HepG2 (cell line): ENCODE data around the gene LDLR. TPM values are rescaled to one million over a fixed set of nuclear protein-coding genes. Genes with fewer than 3 reads are reported as not detected.

Experiments
- ATAC-seq: fragments of 200-7000 bp; cut with Tn5 transposase; 3 replicates; pipeline ENCODE4 v1.9.1; 2020; ENCODE audit warnings: mild to moderate bottlenecking, moderate library complexity
- BruUV-seq: library from RNA; stranded (reverse); fragments of 400-500 nt; replicated peaks from 2 replicates; lab custom pipeline; 2021; lab: Mats Ljungman, UMichigan
- CTCF ChIA-PET: fragments of 300-600 bp; formaldehyde crosslinking; extraction: SDS; loops from one replicate; lab custom pipeline; 2021; ENCODE audit warnings: low total read pairs, inconsistent platforms, low intra/inter-chr PET ratio; lab: Yijun Ruan, JAX
- POLR2A ChIA-PET: fragments of 350-600 bp; sonication (Branson Sonifier 250); formaldehyde crosslinking; loops from one replicate; lab custom pipeline; 2020; ENCODE audit warnings: antibody characterized with exemption, inconsistent platforms; lab: Yijun Ruan, JAX
- DNase-seq: peaks from one replicate; pipeline ENCODE4 v3.0.0-alpha.2; 2015; ENCODE audit warnings: low spot score
- FAIRE-seq: peaks from 3 replicates; lab custom pipeline; 2011; peaks lifted over from hg19 to GRCh38; lab: Jason Lieb, UNC
- H2AFZ ChIP-seq: one replicate; pipeline ENCODE4 v1.6.1; 2011; ENCODE audit warnings: low read length, inconsistent platforms
- H3K27ac ChIP-seq: fragments of 300-600 bp; 3 replicates; pipeline ENCODE4 v1.8.0; 2011; ENCODE audit warnings: mixed run types, mild to moderate bottlenecking, mixed read lengths, low read length, inconsistent platforms; ENCODE audit not compliant: insufficient read depth; ENCODE audit errors: extremely low read length
- H3K27me3 ChIP-seq, 2 experiments: fragments of 200-600 bp in 1 of 2; 2 replicates in 1 of 2; 3 replicates in 1 of 2; pipeline versions ENCODE4 v1.6.0 to v1.8.0; 2011; ENCODE audit warnings: low read length in 2 of 2, mild to moderate bottlenecking in 2 of 2, moderate library complexity in 2 of 2, inconsistent platforms in 1 of 2; ENCODE audit not compliant: insufficient read depth in 2 of 2, control insufficient read depth in 1 of 2
- H3K36me3 ChIP-seq, 2 experiments: fragments of 200-600 bp in 1 of 2; replicated peaks in 1 of 2; 2 replicates in 1 of 2; 3 replicates in 1 of 2; pipeline versions ENCODE4 v1.5.1 to v1.8.0; 2011; ENCODE audit warnings: low read length in 2 of 2, inconsistent platforms in 1 of 2; ENCODE audit not compliant: insufficient read depth in 2 of 2, control insufficient read depth in 1 of 2
- H3K4me1 ChIP-seq: 2 replicates; pipeline ENCODE4 v1.5.1; 2012; ENCODE audit warnings: low read length, inconsistent platforms; ENCODE audit not compliant: insufficient read depth
- H3K4me2 ChIP-seq: 2 replicates; pipeline ENCODE4 v1.6.0; 2011; ENCODE audit warnings: low read depth, low read length, inconsistent platforms
- H3K4me3 ChIP-seq, 3 experiments: fragments of 200-600 bp in 1 of 3; sonication (generic), shearing (Covaris generic) in 1 of 3; replicated peaks in 1 of 3; 2 replicates each; pipeline ENCODE4 v1.5.1; 2011 to 2016; ENCODE audit warnings: low read length in 3 of 3, inconsistent platforms in 2 of 3, low read depth in 2 of 3, mild to moderate bottlenecking in 2 of 3, control low read depth in 1 of 3, mixed read lengths in 1 of 3; ENCODE audit not compliant: insufficient read depth in 1 of 3
- H3K79me2 ChIP-seq: one replicate; pipeline ENCODE4 v1.6.1; 2011; ENCODE audit warnings: low read length, inconsistent platforms; ENCODE audit not compliant: insufficient read depth
- H3K9ac ChIP-seq: 2 replicates; pipeline ENCODE4 v1.6.0; 2011; ENCODE audit warnings: mild to moderate bottlenecking, low read depth, low read length, inconsistent platforms; ENCODE audit not compliant: insufficient read depth
- H3K9me3 ChIP-seq: 2 replicates; pipeline ENCODE4 v1.5.1; 2012; ENCODE audit warnings: mild to moderate bottlenecking, low read length
- H4K20me1 ChIP-seq: 2 replicates; pipeline ENCODE4 v1.6.0; 2011; ENCODE audit warnings: inconsistent platforms, mild to moderate bottlenecking, low read length, moderate library complexity; ENCODE audit not compliant: insufficient read depth
- KAT2B ChIP-seq: fragments of 150-350 bp; IDR thresholded peaks from 2 replicates; pipeline ENCODE4 v1.6.1; 2014; ENCODE audit warnings: low read depth, low read length, borderline replicate concordance
- KDM2A ChIP-seq: sonication (generic); formaldehyde crosslinking; IDR thresholded peaks from 2 replicates; pipeline ENCODE4 v1.4.0; 2020; ENCODE audit warnings: low read depth, missing genetic modification reagents, borderline replicate concordance
- SRF ChIP-seq: IDR thresholded peaks from 2 replicates; pipeline ENCODE4 v1.6.1; 2011; ENCODE audit warnings: mild to moderate bottlenecking, low read depth, low read length, moderate library complexity
- ZNF121 ChIP-seq: sonication (generic); formaldehyde crosslinking; IDR thresholded peaks from 2 replicates; pipeline ENCODE4 v1.5.0; 2020; ENCODE audit warnings: mild to moderate bottlenecking, missing genetic modification reagents
- WGBS: methylation state at CpG from one replicate; pipeline ENCODE4 v1.1.6; 2017; ENCODE audit warnings: low lambda C conversion rate; 5-methylcytosine and 5-hydroxymethylcytosine counted together
- in situ Hi-C: cut with HindIII; loops from 2 replicates; pipeline ENCODE4 v1.10.0; 2017; ENCODE audit warnings: low pct_unique_long_range_greater_than_20kb; ENCODE audit not compliant: extremely low pct_ligation_motif_present
- intact Hi-C: fragments of 100-400 bp; cut with micrococcal nuclease; formaldehyde crosslinking; loops from one replicate; pipeline ENCODE4 v1.10.0; 2022; ENCODE audit not compliant: unreplicated experiment
- polyA plus RNA-seq, 8 experiments: library from polyadenylated mRNA; depleted of rRNA in 3 of 8; stranded (reverse) in 7 of 8; unstranded in 1 of 8; fragments of >200 nt; fragmentation: Illumina TruSeq in 4 of 8; extraction: Trizol in 4 of 8; gene quantifications; 2 replicates each; pipeline versions ENCODE4 v1.2.1 to v1.2.3, GENCODE V29; 2011 to 2016; ENCODE audit warnings: low read depth in 4 of 8, missing spikeins in 1 of 8, mixed read lengths in 1 of 8; ENCODE audit not compliant: insufficient read depth in 1 of 8
- total RNA-seq, 5 experiments: library from RNA; depleted of rRNA; stranded (reverse); fragments of >200 nt; fragmentation: Illumina TruSeq; extraction: Trizol; gene quantifications; 2 replicates each; pipeline ENCODE4 v1.2.3, GENCODE V29; 2016; ENCODE audit warnings: low read depth in 1 of 5
- TF ChIP-seq, protein P1 (sequence below), 2 experiments: sonication (generic) in 1 of 2; formaldehyde crosslinking in 1 of 2; IDR thresholded peaks; 2 replicates each; pipeline versions ENCODE4 v1.4.0 to v1.6.1; 2018 to 2020; ENCODE audit warnings: missing genetic modification reagents in 2 of 2, borderline replicate concordance in 1 of 2, low read depth in 1 of 2, mild to moderate bottlenecking in 1 of 2, missing biosample characterization in 1 of 2

The LDLR gene
- total and polyA plus RNA-seq, 2 of the 13 experiments (the other 11 are each of a cell fraction or from before 2014, with no cell fraction given): 51.6 to 92.5 TPM

DNA sequence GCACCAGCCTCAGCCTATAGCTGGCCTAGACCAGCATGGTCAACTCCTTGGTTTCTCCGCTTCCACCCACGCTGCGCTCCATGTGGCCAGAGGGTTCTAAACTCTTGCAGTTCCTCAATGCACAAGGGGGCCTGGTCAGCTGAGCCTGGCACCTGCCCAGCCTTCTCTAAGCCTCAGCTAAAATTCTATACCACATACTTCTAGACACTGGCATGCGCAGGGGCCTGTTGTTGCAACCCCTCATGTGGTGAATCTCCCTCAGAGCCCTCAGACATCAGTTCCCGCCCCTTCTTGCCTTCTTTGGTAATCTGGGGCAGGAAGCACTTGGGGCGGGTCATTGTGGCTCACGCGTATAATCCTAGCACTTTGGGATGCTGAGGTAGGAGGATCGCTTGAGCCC is 19.7 kb upstream of the LDLR start:
- no peak for FAIRE-seq
- POLR2A ChIA-PET: no interaction called here
- CTCF ChIA-PET: no interaction called here

DNA sequence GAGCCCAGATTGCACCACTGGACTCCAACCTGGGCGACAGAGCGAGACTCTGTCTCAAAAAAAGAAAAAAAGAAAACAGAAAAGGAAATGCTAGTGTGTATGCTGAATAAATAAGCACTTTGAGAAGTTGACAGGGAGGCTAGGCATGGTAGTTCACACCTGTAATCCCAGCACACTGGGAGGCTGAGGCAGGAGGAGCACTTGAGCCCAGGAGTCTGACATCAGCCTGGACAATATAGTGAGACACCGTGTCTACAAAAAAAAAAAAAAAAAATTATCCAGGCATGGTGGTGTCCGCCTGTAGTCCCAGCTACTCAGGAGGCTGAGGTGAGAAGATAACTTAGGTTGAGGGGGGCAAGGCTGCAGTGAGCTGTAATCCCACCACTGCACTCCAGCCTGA is 19.1 kb upstream of the LDLR start:
- no peaks in the 10 kb centered on the region for H3K79me2 ChIP-seq
- ATAC-seq (no peak), FAIRE-seq (no peak), DNase-seq (no peak)
- H3K4me3 ChIP-seq: no peak overlapping the region
- no peaks in the 10 kb centered on the region for H3K9me3 ChIP-seq
- no TSS peak for BruUV-seq
- no peak overlapping the region for H2AFZ ChIP-seq
- no peak overlapping the region for H3K4me2 ChIP-seq
- no peaks in the 10 kb centered on the region for H3K27me3 ChIP-seq
- intact Hi-C loops: no loop called here
- in situ Hi-C loops: no loop called here
- CTCF ChIA-PET: no interaction called here
- H3K4me1 ChIP-seq: peaks cover 31% of the 10 kb centered on the region
- H3K36me3 ChIP-seq: no peaks in the 10 kb centered on the region
- no peak overlapping the region for H3K9ac ChIP-seq
- 79% methylated on average over 4 of the region's 4 CpGs for WGBS
- H3K27ac ChIP-seq: no peak overlapping the region
- no peak for TF ChIP-seq KDM2A (CRISPR knock-in tag)
- TF ChIP-seq, protein P1, sequence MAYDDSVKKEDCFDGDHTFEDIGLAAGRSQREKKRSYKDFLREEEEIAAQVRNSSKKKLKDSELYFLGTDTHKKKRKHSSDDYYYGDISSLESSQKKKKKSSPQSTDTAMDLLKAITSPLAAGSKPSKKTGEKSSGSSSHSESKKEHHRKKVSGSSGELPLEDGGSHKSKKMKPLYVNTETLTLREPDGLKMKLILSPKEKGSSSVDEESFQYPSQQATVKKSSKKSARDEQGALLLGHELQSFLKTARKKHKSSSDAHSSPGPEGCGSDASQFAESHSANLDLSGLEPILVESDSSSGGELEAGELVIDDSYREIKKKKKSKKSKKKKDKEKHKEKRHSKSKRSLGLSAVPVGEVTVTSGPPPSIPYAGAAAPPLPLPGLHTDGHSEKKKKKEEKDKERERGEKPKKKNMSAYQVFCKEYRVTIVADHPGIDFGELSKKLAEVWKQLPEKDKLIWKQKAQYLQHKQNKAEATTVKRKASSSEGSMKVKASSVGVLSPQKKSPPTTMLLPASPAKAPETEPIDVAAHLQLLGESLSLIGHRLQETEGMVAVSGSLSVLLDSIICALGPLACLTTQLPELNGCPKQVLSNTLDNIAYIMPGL (CRISPR knock-in tag; IDR thresholded peaks at IDR 0.05; ENCODE audit: borderline replicate concordance in 1 of 2, low read depth in 1 of 2): no peak
- 0 out of 2 replicates have a peak, but pooled peaks have one; percentile 27 for TF ChIP-seq ZNF121
- POLR2A ChIA-PET: no interaction called here
- H4K20me1 ChIP-seq: no peaks in the 10 kb centered on the region

More for the DNA sequence above, 19.7 kb upstream of the LDLR start:
- Histone ChIP-seq H3K9me3 (no peaks in the 10 kb centered on the region), H3K9ac (no peak overlapping the region), H3K79me2 (no peaks in the 10 kb centered on the region), H3K4me1 (peaks cover 36% of the 10 kb centered on the region), H4K20me1 (no peaks in the 10 kb centered on the region), H3K4me3 (no peak overlapping the region), H2AFZ (no peak overlapping the region), H3K36me3 (no peaks in the 10 kb centered on the region), H3K4me2 (no peak overlapping the region), H3K27me3 (no peaks in the 10 kb centered on the region), H3K27ac (no peak overlapping the region)
- WGBS: 93% methylated on average over 9 of the region's 9 CpGs
- in situ Hi-C loops (no loop called here), intact Hi-C loops (no loop called here)
- TF ChIP-seq KAT2B: no peak
- peak; percentile 41; the same call in 1 of the 2 replicates for TF ChIP-seq SRF
- no peak for ATAC-seq
- DNase-seq: no peak
- no TSS peak for BruUV-seq
